Upper lobe of right lung (tissue), 1 donor: Measurements from ENCODE around the gene TPPP2. TPM values are rescaled to one million over a fixed set of nuclear protein-coding genes. Genes with fewer than 3 reads are reported as not detected.

ENCODE experiments used
- ATAC-seq: fragments of 200-7000 bp; cut with Tn5 transposase; one replicate; pipeline ENCODE4 v1.9.1; 2020; ENCODE audit warnings: mild to moderate bottlenecking, moderate library complexity
- DNase-seq: peaks from one replicate; pipeline ENCODE4 v3.0.0-alpha.2; 2020
- H3K27ac ChIP-seq: fragments of 200-600 bp; one replicate; pipeline ENCODE4 v1.8.0; 2022
- H3K27me3 ChIP-seq: fragments of 200-600 bp; one replicate; pipeline ENCODE4 v1.8.0; 2022; ENCODE audit warnings: mild to moderate bottlenecking
- H3K36me3 ChIP-seq: fragments of 200-600 bp; one replicate; pipeline ENCODE4 v1.8.0; 2022
- H3K4me1 ChIP-seq: fragments of 200-600 bp; one replicate; pipeline ENCODE4 v1.8.0; 2022
- H3K4me3 ChIP-seq: fragments of 200-600 bp; one replicate; pipeline ENCODE4 v1.8.0; 2022; ENCODE audit warnings: mild to moderate bottlenecking
- H3K9me3 ChIP-seq: fragments of 200-600 bp; one replicate; pipeline ENCODE4 v1.8.0; 2022
- intact Hi-C: fragments of 100-400 bp; cut with DNase I; formaldehyde crosslinking; loops from one replicate; pipeline ENCODE4 v1.11.0; 2022
- total RNA-seq: library from RNA; stranded (reverse); fragmentation: NEBNext Ultra II Directional; extraction: Animal tissue kit (Norgen Biotek cat#: 25700); gene quantifications from one replicate; pipeline ENCODE4 v1.2.1, GENCODE V29; 2021
- TF ChIP-seq, protein P1 (sequence below): fragments of 200-600 bp; IDR thresholded peaks from one replicate; pipeline ENCODE4 v1.8.0; 2022; ENCODE audit warnings: antibody characterized with exemption
- donor health status: DM: no; HTN: yes; CAD: no; lungs with severe emphysema.

Gene TPPP2
- total RNA-seq, 1 donor from 2014 or later = not detected

DNA sequence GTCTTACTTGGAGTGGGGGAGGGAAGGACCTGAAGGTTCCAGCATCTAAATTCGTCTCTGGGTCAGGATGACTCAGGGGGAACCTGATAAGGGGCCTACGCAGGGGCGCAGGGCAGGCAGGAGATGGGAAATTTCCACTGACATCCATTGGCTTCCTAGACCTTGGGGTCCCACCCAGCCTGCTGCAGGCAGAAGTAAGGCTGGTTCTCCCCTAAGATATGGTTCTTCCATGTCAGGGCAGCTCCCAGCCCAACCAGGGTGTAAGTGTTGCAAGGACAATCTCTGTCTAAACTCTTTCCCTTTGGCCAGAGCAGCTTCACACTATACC lies 3.1 kb upstream of the TPPP2 start:
- DNase-seq = no peak
- TF ChIP-seq, protein P1, sequence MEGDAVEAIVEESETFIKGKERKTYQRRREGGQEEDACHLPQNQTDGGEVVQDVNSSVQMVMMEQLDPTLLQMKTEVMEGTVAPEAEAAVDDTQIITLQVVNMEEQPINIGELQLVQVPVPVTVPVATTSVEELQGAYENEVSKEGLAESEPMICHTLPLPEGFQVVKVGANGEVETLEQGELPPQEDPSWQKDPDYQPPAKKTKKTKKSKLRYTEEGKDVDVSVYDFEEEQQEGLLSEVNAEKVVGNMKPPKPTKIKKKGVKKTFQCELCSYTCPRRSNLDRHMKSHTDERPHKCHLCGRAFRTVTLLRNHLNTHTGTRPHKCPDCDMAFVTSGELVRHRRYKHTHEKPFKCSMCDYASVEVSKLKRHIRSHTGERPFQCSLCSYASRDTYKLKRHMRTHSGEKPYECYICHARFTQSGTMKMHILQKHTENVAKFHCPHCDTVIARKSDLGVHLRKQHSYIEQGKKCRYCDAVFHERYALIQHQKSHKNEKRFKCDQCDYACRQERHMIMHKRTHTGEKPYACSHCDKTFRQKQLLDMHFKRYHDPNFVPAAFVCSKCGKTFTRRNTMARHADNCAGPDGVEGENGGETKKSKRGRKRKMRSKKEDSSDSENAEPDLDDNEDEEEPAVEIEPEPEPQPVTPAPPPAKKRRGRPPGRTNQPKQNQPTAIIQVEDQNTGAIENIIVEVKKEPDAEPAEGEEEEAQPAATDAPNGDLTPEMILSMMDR = no peak
- no peak overlapping the region for H3K4me3 ChIP-seq
- peaks cover under 1% of the 10 kb centered on the region for H3K36me3 ChIP-seq
- H3K27me3 ChIP-seq = no peaks in the 10 kb centered on the region
- H3K9me3 ChIP-seq = no peaks in the 10 kb centered on the region
- no peak for ATAC-seq
- intact Hi-C loops = no loop called here
- peak overlapping the region; percentile 88 for H3K27ac ChIP-seq
- H3K4me1 ChIP-seq = peaks cover 15% of the 10 kb centered on the region

DNA sequence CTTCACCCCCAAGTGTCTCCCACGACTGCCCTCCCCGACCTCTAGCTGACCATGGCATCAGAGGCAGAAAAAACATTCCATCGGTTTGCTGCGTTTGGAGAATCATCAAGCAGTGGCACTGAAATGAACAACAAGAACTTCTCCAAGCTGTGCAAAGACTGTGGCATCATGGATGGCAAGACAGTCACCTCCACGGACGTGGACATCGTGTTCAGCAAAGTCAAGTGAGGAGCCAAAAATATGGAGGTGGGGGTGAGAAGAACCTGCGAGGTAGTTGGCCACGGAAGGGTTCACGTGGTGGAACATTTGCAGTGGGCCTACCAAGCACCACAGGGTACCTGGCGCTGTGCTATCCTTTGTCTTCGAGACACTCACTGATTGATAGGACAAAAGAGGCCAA lies 514 bp downstream of the TPPP2 start:
- TF ChIP-seq, protein P1 = no peak
- no peak for DNase-seq
- H3K4me1 ChIP-seq = peaks cover 5% of the 10 kb centered on the region

DNA sequence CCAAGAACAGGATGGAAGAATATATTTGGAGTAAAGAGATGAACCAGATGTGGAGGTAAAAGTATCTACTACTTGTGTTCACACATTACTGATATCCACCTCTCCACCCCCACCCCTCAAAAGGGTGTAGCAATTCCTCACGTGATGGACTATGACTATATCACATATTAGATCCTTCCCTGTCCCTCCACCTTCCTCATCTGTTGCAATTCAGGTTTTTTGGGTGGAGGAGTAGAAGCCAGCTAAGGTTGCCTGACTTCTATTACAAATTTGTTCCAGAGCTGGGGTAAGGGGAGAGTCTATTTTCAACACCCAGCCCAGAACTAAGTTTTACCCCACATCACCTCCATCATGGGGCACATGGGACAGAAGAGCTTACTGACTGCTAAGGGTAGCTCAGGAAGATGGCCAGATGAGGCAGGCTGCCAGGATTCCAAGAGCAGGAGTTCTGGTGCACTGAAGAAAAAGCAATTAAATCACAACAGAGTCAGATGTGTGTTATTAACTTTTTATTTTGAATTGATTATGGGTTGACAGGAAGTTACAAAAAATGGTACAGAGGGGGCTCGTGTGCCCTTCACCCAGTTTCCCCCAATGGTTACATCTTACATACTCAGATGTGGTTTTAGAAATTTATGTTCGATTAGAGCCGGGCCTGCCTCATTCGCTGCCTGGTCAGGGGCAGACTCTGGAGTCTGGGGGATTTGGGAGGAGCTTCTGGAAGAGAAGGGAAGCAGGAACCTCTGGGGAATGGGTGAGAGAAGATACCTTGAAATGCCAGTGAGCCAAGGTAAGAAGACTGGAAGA lies 2.5 kb downstream of the TPPP2 start:
- H3K4me1 ChIP-seq = no peaks in the 10 kb centered on the region
- no peak for ATAC-seq
- intact Hi-C loops = no loop called here
- H3K9me3 ChIP-seq = no peaks in the 10 kb centered on the region
- no peak for DNase-seq
- H3K36me3 ChIP-seq = no peaks in the 10 kb centered on the region
- no peak overlapping the region for H3K4me3 ChIP-seq
- H3K27ac ChIP-seq = no peak overlapping the region
- TF ChIP-seq, protein P1 = no peak
- no peaks in the 10 kb centered on the region for H3K27me3 ChIP-seq

More for the DNA sequence above, 514 bp downstream of the TPPP2 start:
- Histone ChIP-seq H3K9me3 (no peaks in the 10 kb centered on the region), H3K27ac (no peak overlapping the region), H3K4me3 (no peak overlapping the region), H3K36me3 (no peaks in the 10 kb centered on the region), H3K27me3 (no peaks in the 10 kb centered on the region)
- no peak for ATAC-seq
- intact Hi-C loops = no loop called here

DNA sequence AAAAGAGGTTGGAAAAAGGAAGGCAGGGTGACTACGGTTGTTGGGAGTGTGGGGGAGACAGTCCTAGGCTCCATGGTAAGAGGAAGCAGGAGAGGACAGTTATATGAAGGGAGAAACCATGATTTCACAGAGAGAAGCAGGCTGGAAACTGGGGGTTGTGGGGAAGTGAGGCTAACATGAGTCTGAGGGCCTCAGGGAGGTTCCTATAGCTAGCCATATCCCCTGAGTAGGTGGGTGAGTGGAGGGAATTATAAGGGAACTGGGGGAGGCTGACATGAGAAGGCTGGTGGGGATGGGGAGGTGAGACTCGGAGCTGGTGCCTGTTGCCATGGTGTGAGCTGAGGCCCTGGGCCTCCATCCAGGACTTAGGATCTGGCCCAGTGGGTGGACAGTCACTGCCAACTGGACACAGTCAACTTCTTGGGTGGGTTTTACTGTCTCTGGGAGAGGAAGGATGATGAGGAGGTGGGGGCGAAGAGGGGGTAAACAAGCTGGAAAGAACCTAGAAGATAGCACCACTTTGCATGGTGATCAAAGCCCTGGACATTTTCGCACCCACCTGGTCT lies 3.2 kb downstream of the TPPP2 start:
- TF ChIP-seq, protein P1 = no peak
- ATAC-seq = no peak
- DNase-seq = no peak
- H3K36me3 ChIP-seq = no peaks in the 10 kb centered on the region
- no peaks in the 10 kb centered on the region for H3K27me3 ChIP-seq
- H3K27ac ChIP-seq = no peak overlapping the region
- no peaks in the 10 kb centered on the region for H3K9me3 ChIP-seq
- intact Hi-C loops = no loop called here
- H3K4me3 ChIP-seq = no peak overlapping the region
- H3K4me1 ChIP-seq = peaks cover 1% of the 10 kb centered on the region

DNA sequence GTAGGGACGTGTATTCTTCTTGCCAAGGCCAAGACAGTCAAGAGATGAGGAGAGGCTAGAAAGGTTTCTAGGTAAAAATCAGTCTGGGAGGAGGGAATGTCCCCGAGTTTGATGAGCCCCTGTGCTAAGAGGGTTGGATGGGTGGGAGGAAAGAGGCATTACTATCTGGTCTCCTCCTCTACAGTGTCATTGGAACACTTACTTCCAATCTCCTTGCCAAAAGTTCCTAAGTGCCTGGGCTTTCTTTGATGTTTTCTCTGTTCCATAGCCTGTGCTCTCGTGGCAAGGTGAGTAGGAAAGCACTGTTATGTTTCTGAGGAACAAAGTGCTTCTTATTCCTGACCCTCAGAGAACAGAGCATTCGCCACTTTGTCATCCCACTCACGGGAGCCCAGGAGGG lies 4.7 kb downstream of the TPPP2 start, which contains the start of gene RNASE13:
TSS of gene RNASE13 (minus strand) at position 101 of the 400 bp plus-strand sequence. CDS start 519 bp downstream, outside the sequence.
- Histone ChIP-seq H3K27ac (no peak within 1 kb of the TSS), H3K4me1 (peaks cover 15% of the 10 kb centered on the region), H3K9me3 (no peaks in the 10 kb centered on the region), H3K27me3 (no peaks in the 10 kb centered on the region), H3K4me3 (no peak within 1 kb of the TSS), H3K36me3 (no peaks in the 10 kb centered on the region)
- intact Hi-C loops = no loop called here
- TF ChIP-seq, protein P1 = no peak
- ATAC-seq (no peak), DNase-seq (no peak)
